T-helper 1 cell (primary cell): ENCODE results near the gene ATG10.
"Not testable (repeated sequence)": the region's sequence is repeated elsewhere in the genome, so short reads cannot be mapped to it uniquely, and the experiment has no call there.

Experiments
- DNase-seq, 5 donors: peaks; one replicate each; pipeline ENCODE4 v3.0.0-alpha.2; 2012 to 2020
- total RNA-seq, 4 donors: gene quantifications; one replicate each; lab custom pipeline; 2026; lab: John Stamatoyannopoulos, UW

Gene ATG10
- 8.1 to 14.8 (median 11.7) reads per million in 4 donors for total RNA-seq

GRCh38 chr5:81971712-81972491 is at the start of gene ATG10:
TSS of gene ATG10 (plus strand) at chr5:81972023. CDS start at chr5:81987571, 15,548 bp downstream.
- DNase-seq: peak; percentile 74 to 92 (median 76)

GRCh38 chr5:81922854-81923279 is 49.0 kb upstream of the ATG10 start:
- DNase-seq: no peak

- no peak for DNase-seq
Measured at GRCh38 chr5:81924442-81924841, 47.4 kb upstream of the ATG10 start.

GRCh38 chr5:81925009-81925408 is 46.8 kb upstream of the ATG10 start:
- no peak for DNase-seq

- DNase-seq: no peak
Measured at GRCh38 chr5:81925981-81926380, 45.8 kb upstream of the ATG10 start.

- DNase-seq: no peak
Measured at GRCh38 chr5:81936066-81936465, 35.8 kb upstream of the ATG10 start.

- no peak for DNase-seq
Measured at GRCh38 chr5:81936750-81937149, 35.1 kb upstream of the ATG10 start.

GRCh38 chr5:81942746-81943145 is 29.1 kb upstream of the ATG10 start:
- no peak for DNase-seq

GRCh38 chr5:81948349-81948748 is 23.5 kb upstream of the ATG10 start:
- DNase-seq: no peak

GRCh38 chr5:81949462-81949861 is 22.4 kb upstream of the ATG10 start:
- DNase-seq: no peak

- DNase-seq: no peak
Measured at GRCh38 chr5:81950996-81951395, 20.8 kb upstream of the ATG10 start.

GRCh38 chr5:81954796-81955195 is 17.0 kb upstream of the ATG10 start:
- not testable (repeated sequence) for DNase-seq

- not testable (repeated sequence) for DNase-seq
Measured at GRCh38 chr5:81958129-81958528, 13.7 kb upstream of the ATG10 start.

GRCh38 chr5:81961651-81962440 is 10.0 kb upstream of the ATG10 start:
- DNase-seq: no peak

GRCh38 chr5:81963544-81963943 is 8.3 kb upstream of the ATG10 start:
- no peak for DNase-seq

- DNase-seq: no peak
Measured at GRCh38 chr5:81965524-81965923, 6.3 kb upstream of the ATG10 start.

GRCh38 chr5:81969226-81969625 is 2.6 kb upstream of the ATG10 start:
- DNase-seq: no peak

GRCh38 chr5:81969912-81970311 is 1.9 kb upstream of the ATG10 start:
- no peak for DNase-seq

GRCh38 chr5:81971111-81971711 is 612 bp upstream of the ATG10 start:
- DNase-seq: peak in 1 of 5 donors; percentile 48

- no peak for DNase-seq
Measured at GRCh38 chr5:81972492-81972783, 615 bp downstream of the ATG10 start.

- no peak for DNase-seq
Measured at GRCh38 chr5:81980160-81980559, 8.3 kb downstream of the ATG10 start.

GRCh38 chr5:81980598-81981260 is 8.9 kb downstream of the ATG10 start:
- no peak for DNase-seq

GRCh38 chr5:81982172-81982685 is 10.4 kb downstream of the ATG10 start:
- not testable (repeated sequence) for DNase-seq
